Loucy (cell line): ENCODE results near the gene NRDE2.

Source experiments
- H2AFZ ChIP-seq: fragments of 200-600 bp; sonication (generic); 2 replicates; pipeline ENCODE4 v1.6.0; 2016; ENCODE audit warnings: antibody characterized with exemption, mild to moderate bottlenecking, low read length, moderate library complexity
- H3F3A ChIP-seq: fragments of 200-600 bp; 2 replicates; pipeline ENCODE4 v1.6.0; 2016; ENCODE audit warnings: antibody characterized with exemption, low read depth, mild to moderate bottlenecking
- H3K27me3 ChIP-seq: fragments of 200-600 bp; sonication (generic); 2 replicates; pipeline ENCODE4 v1.6.1; 2014; ENCODE audit warnings: low read length, mild to moderate bottlenecking; ENCODE audit not compliant: insufficient read depth, poor library complexity, severe bottlenecking
- H3K36me3 ChIP-seq: fragments of 200-600 bp; sonication (generic); 2 replicates; pipeline ENCODE4 v1.6.1; 2016; ENCODE audit warnings: low read length; ENCODE audit not compliant: insufficient read depth
- H3K4me1 ChIP-seq: fragments of 200-600 bp; sonication (generic); 2 replicates; pipeline ENCODE4 v1.5.1; 2014; ENCODE audit warnings: low read length, mild to moderate bottlenecking; ENCODE audit not compliant: insufficient read depth, poor library complexity, severe bottlenecking
- H3K4me2 ChIP-seq: fragments of 200-600 bp; sonication (generic); 2 replicates; pipeline ENCODE4 v1.6.0; 2014; ENCODE audit warnings: antibody characterized with exemption, low read length, low read depth, mild to moderate bottlenecking; ENCODE audit not compliant: poor library complexity, severe bottlenecking
- H3K4me3 ChIP-seq: fragments of 200-600 bp; sonication (generic); 2 replicates; pipeline ENCODE4 v1.5.1; 2014; ENCODE audit warnings: low read length, mild to moderate bottlenecking, mixed read lengths; ENCODE audit not compliant: poor library complexity, severe bottlenecking
- H3K79me2 ChIP-seq: fragments of 200-600 bp; sonication (generic); 2 replicates; pipeline ENCODE4 v1.6.1; 2014; ENCODE audit warnings: low read length; ENCODE audit not compliant: insufficient read depth
- H3K9ac ChIP-seq: fragments of 200-600 bp; sonication (generic); 2 replicates; pipeline ENCODE4 v1.6.0; 2014; ENCODE audit warnings: mild to moderate bottlenecking, low read depth, low read length, moderate library complexity; ENCODE audit not compliant: poor library complexity, severe bottlenecking
- H3K9me2 ChIP-seq: fragments of 200-600 bp; sonication (generic); replicated peaks from 2 replicates; pipeline ENCODE4 v1.6.1; 2016; ENCODE audit warnings: low read depth, low read length, mixed read lengths
- H3K9me3 ChIP-seq: fragments of 200-600 bp; sonication (generic); 2 replicates; pipeline ENCODE4 v1.6.1; 2014; ENCODE audit warnings: mild to moderate bottlenecking, antibody characterized with exemption, low read length, low read depth; ENCODE audit not compliant: insufficient read depth
- H4K20me1 ChIP-seq: fragments of 200-600 bp; sonication (generic); 2 replicates; pipeline ENCODE4 v1.6.0; 2014; ENCODE audit warnings: antibody characterized with exemption, low read length, mild to moderate bottlenecking; ENCODE audit not compliant: insufficient read depth, poor library complexity, severe bottlenecking
- EZH2phosphoT487 ChIP-seq: fragments of 200-600 bp; IDR thresholded peaks from 2 replicates; pipeline ENCODE4 v1.6.1; 2018; ENCODE audit warnings: antibody characterized with exemption, mild to moderate bottlenecking, moderate library complexity, borderline replicate concordance
- TF ChIP-seq, protein P1 (sequence below): fragments of 200-600 bp; sonication (generic); conservative IDR thresholded peaks from 2 replicates; pipeline ENCODE4 v1.5.1; 2014; ENCODE audit warnings: mild to moderate bottlenecking, antibody characterized with exemption, low read length

Gene NRDE2

DNA sequence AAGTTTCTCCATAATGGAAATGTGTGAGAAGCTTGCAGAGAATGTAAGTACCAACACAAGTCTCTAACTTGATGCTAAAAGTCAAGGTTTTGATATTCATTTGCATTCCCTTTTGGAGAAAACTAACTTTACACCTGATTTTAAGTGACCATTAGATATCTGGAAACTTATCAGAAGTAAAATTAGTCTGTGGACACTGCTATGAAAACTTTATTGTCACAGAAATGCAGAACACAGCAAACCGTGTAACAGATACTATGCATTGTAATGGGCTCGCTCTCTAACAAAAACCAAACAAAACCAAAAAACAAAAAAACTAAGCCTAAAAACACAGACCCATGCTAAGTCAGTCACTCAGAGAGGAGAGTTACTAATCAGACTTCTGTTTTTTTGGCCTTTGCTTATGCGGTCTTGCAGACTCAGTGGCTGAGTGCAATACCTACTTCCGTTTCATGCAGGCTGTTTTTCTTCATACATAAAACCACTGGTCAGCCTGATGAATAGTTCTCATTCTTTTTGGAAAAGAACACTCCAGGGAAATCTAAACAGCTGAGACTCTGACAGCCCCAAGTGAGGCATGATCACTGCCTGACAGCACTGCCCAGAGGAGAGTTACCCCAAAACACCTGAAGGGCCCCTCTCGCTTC is 35.7 kb downstream of the NRDE2 start:
- no peaks in the 10 kb centered on the region for H3K27me3 ChIP-seq
- H2AFZ ChIP-seq = no peak overlapping the region
- peaks cover 57% of the 10 kb centered on the region; the same call in 1 of the 2 replicates for H3K36me3 ChIP-seq
- no peak overlapping the region for H3K4me3 ChIP-seq
- no peaks in the 10 kb centered on the region for H3K9me2 ChIP-seq
- H3K9ac ChIP-seq = no peak overlapping the region
- H3K79me2 ChIP-seq = no peaks in the 10 kb centered on the region
- H3K4me2 ChIP-seq = no peak overlapping the region
- H3K4me1 ChIP-seq = no peaks in the 10 kb centered on the region
- H4K20me1 ChIP-seq = no peaks in the 10 kb centered on the region
- no peaks in the 10 kb centered on the region for H3K9me3 ChIP-seq
- TF ChIP-seq, protein P1, sequence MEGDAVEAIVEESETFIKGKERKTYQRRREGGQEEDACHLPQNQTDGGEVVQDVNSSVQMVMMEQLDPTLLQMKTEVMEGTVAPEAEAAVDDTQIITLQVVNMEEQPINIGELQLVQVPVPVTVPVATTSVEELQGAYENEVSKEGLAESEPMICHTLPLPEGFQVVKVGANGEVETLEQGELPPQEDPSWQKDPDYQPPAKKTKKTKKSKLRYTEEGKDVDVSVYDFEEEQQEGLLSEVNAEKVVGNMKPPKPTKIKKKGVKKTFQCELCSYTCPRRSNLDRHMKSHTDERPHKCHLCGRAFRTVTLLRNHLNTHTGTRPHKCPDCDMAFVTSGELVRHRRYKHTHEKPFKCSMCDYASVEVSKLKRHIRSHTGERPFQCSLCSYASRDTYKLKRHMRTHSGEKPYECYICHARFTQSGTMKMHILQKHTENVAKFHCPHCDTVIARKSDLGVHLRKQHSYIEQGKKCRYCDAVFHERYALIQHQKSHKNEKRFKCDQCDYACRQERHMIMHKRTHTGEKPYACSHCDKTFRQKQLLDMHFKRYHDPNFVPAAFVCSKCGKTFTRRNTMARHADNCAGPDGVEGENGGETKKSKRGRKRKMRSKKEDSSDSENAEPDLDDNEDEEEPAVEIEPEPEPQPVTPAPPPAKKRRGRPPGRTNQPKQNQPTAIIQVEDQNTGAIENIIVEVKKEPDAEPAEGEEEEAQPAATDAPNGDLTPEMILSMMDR = no peak
- TF ChIP-seq EZH2phosphoT487 = no peak
- H3F3A ChIP-seq = peaks cover under 1% of the 10 kb centered on the region; the same call in 1 of the 2 replicates

DNA sequence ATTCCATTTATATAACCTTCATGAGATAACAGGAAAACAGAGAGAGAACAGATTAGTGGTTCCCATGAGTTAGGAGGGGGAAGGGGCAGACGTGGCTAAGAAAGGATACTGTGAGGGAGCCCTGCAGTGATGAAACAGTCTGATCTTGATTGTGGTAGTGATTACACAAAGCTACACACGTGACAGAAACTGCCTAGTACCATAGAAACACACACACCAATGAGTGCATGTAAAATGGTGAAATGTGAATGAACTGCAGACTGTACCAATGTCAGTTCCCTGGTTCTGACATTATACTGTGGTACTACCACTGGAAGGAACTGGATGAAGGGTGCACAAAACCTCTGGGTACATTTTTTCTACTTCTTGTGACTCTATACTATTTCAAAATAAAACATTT is 36.9 kb downstream of the NRDE2 start:
- Histone ChIP-seq H3K4me3 (no peak overlapping the region), H3K4me1 (no peaks in the 10 kb centered on the region), H4K20me1 (no peaks in the 10 kb centered on the region), H3K9me3 (no peaks in the 10 kb centered on the region), H3K27me3 (no peaks in the 10 kb centered on the region), H3K79me2 (no peaks in the 10 kb centered on the region), H3F3A (no peaks in the 10 kb centered on the region), H3K9me2 (no peaks in the 10 kb centered on the region), H3K9ac (no peak overlapping the region), H3K4me2 (no peak overlapping the region), H2AFZ (no peak overlapping the region), H3K36me3 (peaks cover 66% of the 10 kb centered on the region; the same call in 1 of the 2 replicates)
- TF ChIP-seq EZH2phosphoT487 = no peak
- TF ChIP-seq, protein P1 = no peak

DNA sequence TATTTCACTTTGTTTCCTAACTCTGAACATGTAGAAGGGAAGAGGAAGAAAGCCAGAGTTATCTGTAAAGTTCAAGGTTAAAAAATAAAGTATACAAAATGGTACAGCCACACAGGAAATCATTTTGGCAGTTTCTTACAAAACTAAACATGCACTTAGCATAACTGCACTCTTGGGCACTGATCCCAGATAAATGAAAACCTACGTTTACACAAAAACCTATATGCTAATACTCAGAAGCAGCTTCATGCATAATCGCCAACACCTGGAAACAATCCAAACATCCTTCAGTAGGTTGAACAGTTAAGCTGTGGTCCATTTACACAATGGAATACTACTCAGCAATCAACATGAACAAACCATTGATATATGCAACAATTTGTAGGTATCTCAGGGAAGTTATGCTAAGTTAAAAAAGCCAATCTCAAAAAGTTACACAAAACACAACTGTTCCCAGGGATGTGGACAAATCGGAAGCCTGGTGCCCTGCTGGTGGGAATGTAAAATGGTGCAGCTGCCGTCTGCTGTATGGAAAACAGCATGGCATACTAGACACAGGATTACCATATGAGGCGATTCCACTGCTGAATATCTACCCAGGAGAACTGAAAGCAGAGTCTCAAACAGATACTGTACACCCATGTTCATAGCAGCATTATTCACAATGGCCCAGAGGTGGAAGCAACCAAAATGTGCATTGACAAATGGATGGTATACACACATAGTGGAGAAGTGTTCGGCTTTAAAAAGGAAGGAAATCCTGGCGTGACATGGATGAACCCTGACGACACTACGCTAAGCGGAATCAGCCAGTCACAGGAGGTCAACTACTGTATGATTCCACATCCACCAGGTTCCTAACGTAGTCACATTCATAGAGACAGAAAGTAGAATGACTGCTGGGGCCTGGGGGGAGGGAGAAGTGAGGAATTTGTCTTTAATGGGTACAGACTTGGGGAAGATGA is 37.7 kb downstream of the NRDE2 start:
- no peak overlapping the region for H2AFZ ChIP-seq
- no peaks in the 10 kb centered on the region for H4K20me1 ChIP-seq
- no peaks in the 10 kb centered on the region for H3K9me2 ChIP-seq
- peaks cover 66% of the 10 kb centered on the region; the same call in 1 of the 2 replicates for H3K36me3 ChIP-seq
- no peak for TF ChIP-seq EZH2phosphoT487
- TF ChIP-seq, protein P1 = no peak
- H3K4me1 ChIP-seq = no peaks in the 10 kb centered on the region
- no peak overlapping the region for H3K9ac ChIP-seq
- no peak overlapping the region for H3K4me2 ChIP-seq
- H3K4me3 ChIP-seq = no peak overlapping the region
- no peaks in the 10 kb centered on the region for H3K9me3 ChIP-seq
- H3K27me3 ChIP-seq = no peaks in the 10 kb centered on the region
- H3K79me2 ChIP-seq = no peaks in the 10 kb centered on the region
- no peaks in the 10 kb centered on the region for H3F3A ChIP-seq
